ENCODE results near the gene TFPT. TPM values are rescaled to one million over a fixed set of nuclear protein-coding genes. Genes with fewer than 3 reads are reported as not detected.

The TFPT gene
- total and polyA plus RNA-seq, 2 of the 13 experiments (the other 11 are each of a cell fraction or from before 2014, with no cell fraction given) = 8.4 to 10.7 TPM

DNA sequence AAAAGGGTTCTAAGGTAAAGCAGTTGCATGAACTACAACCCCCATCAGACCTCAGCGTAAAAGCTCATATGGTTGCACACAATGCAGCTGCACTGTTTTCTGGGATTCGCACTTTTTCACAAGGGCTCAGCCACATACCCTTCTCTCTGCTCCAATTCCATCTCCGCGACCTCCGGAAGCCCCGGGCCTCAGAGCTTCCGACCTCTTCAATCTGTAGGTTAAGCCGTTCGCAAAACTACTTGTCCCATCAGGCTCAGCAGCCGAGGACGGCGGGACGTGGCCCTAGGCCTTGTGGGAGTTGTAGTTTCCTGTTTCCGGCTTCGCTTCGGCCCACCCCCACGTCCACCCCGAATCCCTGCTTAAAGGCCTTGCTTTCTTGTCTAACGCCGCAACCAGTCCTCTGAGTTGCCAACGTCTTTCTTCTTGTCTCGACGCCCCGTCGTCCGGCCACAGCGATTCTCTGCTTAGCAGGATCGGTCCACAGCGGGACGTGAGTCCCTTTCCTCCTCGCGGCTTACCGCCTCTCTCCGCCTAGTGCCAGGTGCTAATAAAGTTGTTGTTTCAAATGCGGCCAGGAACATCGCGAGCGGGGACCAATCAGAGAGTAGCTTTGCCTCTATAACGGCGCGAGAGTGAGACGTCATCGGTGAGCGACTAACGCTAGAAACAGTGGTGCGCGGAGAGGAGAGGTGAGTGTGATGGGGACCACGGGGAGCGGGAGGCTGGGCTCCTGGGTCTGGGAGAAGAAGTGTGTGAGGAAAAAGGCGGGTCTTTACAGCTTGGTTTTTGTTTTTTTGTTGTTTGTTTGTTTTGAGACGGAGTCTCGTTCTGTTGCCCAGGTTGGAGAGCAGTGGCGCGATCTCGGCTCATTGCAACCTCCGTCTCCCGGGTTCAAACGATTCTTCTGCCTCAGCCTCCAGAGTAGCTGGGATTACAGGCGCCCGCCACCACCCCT, at the start of gene TFPT, which contains the start of gene PRPF31 (continued):
- no peak; the same call in 1 of the 2 replicates for TF ChIP-seq AHDC1 (CRISPR knock-in tag; IDR thresholded peaks at IDR 0.05; ENCODE audit: borderline replicate concordance)
- TF ChIP-seq CENPX (CRISPR knock-in tag; IDR thresholded peaks at IDR 0.05) = no peak
- TF ChIP-seq TRIM24 (CRISPR knock-in tag; IDR thresholded peaks at IDR 0.05) = no peak
- TF ChIP-seq SP140L (CRISPR knock-in tag; IDR thresholded peaks at IDR 0.05; ENCODE audit: borderline replicate concordance) = no peak
- TF ChIP-seq SMYD3 (CRISPR knock-in tag; IDR thresholded peaks at IDR 0.05) = no peak
- 0 out of 2 replicates have a peak, but pooled peaks have one; percentile 66 for TF ChIP-seq TP53 (CRISPR knock-in tag; conservative IDR thresholded peaks at IDR 0.05)
- TF ChIP-seq TAF1 (CRISPR knock-in tag; IDR thresholded peaks at IDR 0.05) = peak; percentile 50
- TF ChIP-seq TBX2 (CRISPR knock-in tag; IDR thresholded peaks at IDR 0.05; ENCODE audit: borderline replicate concordance) = no peak; the same call in 1 of the 2 replicates
- no peak for TF ChIP-seq EHMT2 (IDR thresholded peaks at IDR 0.05; ENCODE audit: borderline replicate concordance, low read depth, low read length)
- TF ChIP-seq NFIC (IDR thresholded peaks at IDR 0.05; ENCODE audit: low read length) = 0 out of 2 replicates have a peak, but pooled peaks have one; percentile 43
- peak; percentile 98 for TF ChIP-seq ZZZ3 (CRISPR knock-in tag; IDR thresholded peaks at IDR 0.05; ENCODE audit: borderline replicate concordance)
- no peak for TF ChIP-seq ZNF773 (CRISPR knock-in tag; IDR thresholded peaks at IDR 0.05; ENCODE audit: borderline replicate concordance)
- peak; percentile 64; the same call in 1 of the 2 replicates for TF ChIP-seq PCBP1 (IDR thresholded peaks at IDR 0.05; ENCODE audit: borderline replicate concordance, low read depth, low read length)
- peak; percentile 51; the same call in 1 of the 2 replicates for TF ChIP-seq ZNF121 (CRISPR knock-in tag; IDR thresholded peaks at IDR 0.05)
- TF ChIP-seq WIZ (CRISPR knock-in tag; IDR thresholded peaks at IDR 0.05) = no peak
- no peak; the same call in 1 of the 2 replicates for TF ChIP-seq ZNF441 (CRISPR knock-in tag; IDR thresholded peaks at IDR 0.05; ENCODE audit: borderline replicate concordance)
- no peak for TF ChIP-seq RELA (CRISPR knock-in tag; IDR thresholded peaks at IDR 0.05)
- TF ChIP-seq EEA1 (CRISPR knock-in tag; IDR thresholded peaks at IDR 0.05; ENCODE audit: borderline replicate concordance) = peak; percentile 37; the same call in 1 of the 2 replicates
- no peak for TF ChIP-seq NCOR1 (IDR thresholded peaks at IDR 0.05; ENCODE audit: borderline replicate concordance, low read length)
- no peak for TF ChIP-seq ATF7 (IDR thresholded peaks at IDR 0.05)
- peak; percentile 60 for TF ChIP-seq ATF7 (CRISPR knock-in tag; IDR thresholded peaks at IDR 0.05)
- no peak for TF ChIP-seq LRRFIP1 (CRISPR knock-in tag; conservative IDR thresholded peaks at IDR 0.05)
